SK-N-SH (cell line): ENCODE measurements around the gene NUDT16.

Experiments
- CTCF ChIP-seq: fragments of 200-600 bp; sonication (generic); IDR thresholded peaks from 2 replicates; pipeline ENCODE4 v1.6.1; 2017; ENCODE audit warnings: antibody characterized with exemption, mild to moderate bottlenecking, moderate library complexity
- ELF1 ChIP-seq: IDR thresholded peaks from 2 replicates; pipeline ENCODE4 v1.4.0; 2012
- EP300 ChIP-seq, 2 experiments: IDR thresholded peaks; 2 replicates each; pipeline versions ENCODE4 v1.4.0 to v1.6.1; 2012; ENCODE audit warnings: borderline replicate concordance in 1 of 2, low read depth in 1 of 2, low read length in 1 of 2
- FOXM1 ChIP-seq: IDR thresholded peaks from 2 replicates; pipeline ENCODE4 v1.4.0; 2012; ENCODE audit warnings: low read depth, mild to moderate bottlenecking
- MAX ChIP-seq: IDR thresholded peaks from 2 replicates; pipeline ENCODE4 v1.4.0; 2012; ENCODE audit warnings: low read depth
- PBX3 ChIP-seq: IDR thresholded peaks from 2 replicates; pipeline ENCODE4; 2012
- POLR2AphosphoS5 ChIP-seq: IDR thresholded peaks from 2 replicates; pipeline ENCODE4 v1.6.1; 2012; ENCODE audit warnings: low read depth, low read length
- RAD21 ChIP-seq: IDR thresholded peaks from 2 replicates; pipeline ENCODE4 v1.6.1; 2012; ENCODE audit warnings: mild to moderate bottlenecking, low read length
- REST ChIP-seq: IDR thresholded peaks from 2 replicates; pipeline ENCODE4 v1.6.1; 2012; ENCODE audit warnings: mild to moderate bottlenecking, low read depth, low read length, moderate library complexity
- SIN3A ChIP-seq: IDR thresholded peaks from 2 replicates; pipeline ENCODE4 v1.6.1; 2012; ENCODE audit warnings: low read depth, mild to moderate bottlenecking, low read length, moderate library complexity, borderline replicate concordance
- TAF1 ChIP-seq: IDR thresholded peaks from 2 replicates; pipeline ENCODE4 v1.6.1; 2012; ENCODE audit warnings: low read depth, mild to moderate bottlenecking, low read length, moderate library complexity, borderline replicate concordance
- USF2 ChIP-seq: fragments of 150-350 bp; IDR thresholded peaks from 2 replicates; pipeline ENCODE4 v1.6.1; 2017; ENCODE audit warnings: antibody characterized with exemption, low read length, low read depth, borderline replicate concordance
- YY1 ChIP-seq: IDR thresholded peaks from 2 replicates; pipeline ENCODE4 v1.4.0; 2012; ENCODE audit warnings: low read depth, mild to moderate bottlenecking

GRCh38 chr3:131381445-131382291, at the start of gene NUDT16:
- peak; percentile 55; the same call in 1 of the 2 replicates for TF ChIP-seq SIN3A
- TF ChIP-seq CTCF, result no peak; the same call in 1 of the 2 replicates
- no peak for TF ChIP-seq RAD21
- peak; percentile 86 for TF ChIP-seq YY1
- no peak for TF ChIP-seq USF2
- TF ChIP-seq EP300 (IDR thresholded peaks at IDR 0.05; ENCODE audit: borderline replicate concordance in 1 of 2, low read depth in 1 of 2, low read length in 1 of 2), result no peak
- TF ChIP-seq REST, result no peak
- TF ChIP-seq FOXM1, result no peak
- TF ChIP-seq MAX, result no peak; the same call in 1 of the 2 replicates
- peak; percentile 81 for TF ChIP-seq TAF1
- peak; percentile 81 for TF ChIP-seq POLR2AphosphoS5
- no peak for TF ChIP-seq PBX3
- TF ChIP-seq ELF1, result no peak
